ENCODE measurements around the gene SCAF4.

- TF ChIP-seq CTCF (IDR thresholded peaks at IDR 0.05; ENCODE audit: insufficient read depth, low read length, poor library complexity, severe bottlenecking) (no peak), EZH2phosphoT487 (conservative IDR thresholded peaks at IDR 0.05; ENCODE audit: low read length) (no peak)
These were observed 61.8 kb downstream of the SCAF4 start for GRCh38 chr21:31670070-31670469.

All from SU-DHL-6 (cell line).